Ascending aorta (tissue), 2 donors: ENCODE data around the gene NTF4. TPM values are rescaled to one million over a fixed set of nuclear protein-coding genes. Genes with fewer than 3 reads are reported as not detected.
"Not testable (repeated sequence)": the region's sequence is repeated elsewhere in the genome, so short reads cannot be mapped to it uniquely, and the experiment has no call there.

Experiments used
- DNase-seq, 2 donors: peaks; one replicate each; pipeline ENCODE4 v3.0.0-alpha.2; 2019; ENCODE audit warnings: low spot score in 2 of 2
- H3K27ac ChIP-seq, 2 donors: fragments of 200-600 bp; sonication (generic); one replicate each; pipeline ENCODE4 v1.5.1; 2016 to 2017; ENCODE audit warnings: mild to moderate bottlenecking in 1 of 2
- H3K27me3 ChIP-seq: fragments of 200-600 bp; sonication (generic); one replicate; pipeline ENCODE4 v1.5.1; 2017
- H3K36me3 ChIP-seq, 2 donors: fragments of 200-600 bp; sonication (generic); one replicate each; pipeline ENCODE4 v1.5.1; 2016
- H3K4me1 ChIP-seq, 2 donors: fragments of 200-600 bp; sonication (generic); one replicate each; pipeline ENCODE4 v1.5.1; 2016 to 2017; ENCODE audit warnings: mild to moderate bottlenecking in 1 of 2
- H3K4me3 ChIP-seq, 2 donors: fragments of 200-600 bp; sonication (generic); one replicate each; pipeline ENCODE4 v1.5.1; 2016 to 2017; ENCODE audit warnings: mild to moderate bottlenecking in 1 of 2
- H3K9me3 ChIP-seq, 2 donors: fragments of 200-600 bp; sonication (generic); one replicate each; pipeline ENCODE4 v1.5.1; 2016
- CTCF ChIP-seq, 3 experiments: fragments of 200-600 bp in 2 of 3; fragments of 450-650 bp in 1 of 3; sonication (generic) in 2 of 3; IDR thresholded peaks; one replicate each; pipeline ENCODE4 v1.5.1; 2016 to 2019; ENCODE audit warnings: antibody characterized with exemption in 3 of 3, mild to moderate bottlenecking in 1 of 3, moderate library complexity in 1 of 3
- intact Hi-C: fragments of 100-400 bp; cut with DNase I; formaldehyde crosslinking; loops from one replicate; pipeline ENCODE4 v1.15.1; 2023
- total RNA-seq: library from RNA; depleted of rRNA; stranded (reverse); fragments of >200 nt; gene quantifications from one replicate; pipeline ENCODE4 v1.1.0, GENCODE V29; 2016

The NTF4 gene
- total RNA-seq, 1 donor from 2014 or later: not detected

- H3K9me3 ChIP-seq, H3K36me3 ChIP-seq, H3K4me3 ChIP-seq, H3K27ac ChIP-seq, intact Hi-C loops, H3K27me3 ChIP-seq, H3K4me1 ChIP-seq, DNase-seq: not testable (repeated sequence)
Observed at GRCh38 chr19:49024233-49024632, 40.4 kb downstream of the NTF4 start, which contains the start of gene CGB3. TSS of gene CGB3 (minus strand) at chr19:49024333. CDS start at chr19:49023971, 362 bp downstream.

GRCh38 chr19:49022116-49022515 lies 42.5 kb downstream of the NTF4 start:
- Histone ChIP-seq H3K9me3 (no peaks in the 10 kb centered on the region), H3K4me1 (peaks cover 8 to 18% of the 10 kb centered on the region in 2 donors), H3K4me3 (no peak overlapping the region), H3K27me3 (peaks cover 9% of the 10 kb centered on the region), H3K27ac (no peak overlapping the region), H3K36me3 (no peaks in the 10 kb centered on the region)
- TF ChIP-seq CTCF (IDR thresholded peaks at IDR 0.05): no peak
- intact Hi-C loops: no loop called here
- no peak for DNase-seq

GRCh38 chr19:49020931-49021895 lies 43.4 kb downstream of the NTF4 start:
- Histone ChIP-seq H3K27ac (no peak overlapping the region), H3K36me3 (peaks cover 0 to 2% of the 10 kb centered on the region in 2 donors), H3K4me3 (no peak overlapping the region), H3K9me3 (no peaks in the 10 kb centered on the region), H3K27me3 (peaks cover 9% of the 10 kb centered on the region), H3K4me1 (peaks cover 8 to 18% of the 10 kb centered on the region in 2 donors)
- no peak for TF ChIP-seq CTCF (IDR thresholded peaks at IDR 0.05)
- intact Hi-C loops: no loop called here
- no peak for DNase-seq

- Histone ChIP-seq H3K36me3 (peaks cover 3 to 9% of the 10 kb centered on the region in 2 donors), H3K27me3 (peaks cover 9% of the 10 kb centered on the region), H3K4me3 (no peak overlapping the region), H3K27ac (no peak overlapping the region), H3K4me1 (peaks cover 8 to 18% of the 10 kb centered on the region in 2 donors), H3K9me3 (no peaks in the 10 kb centered on the region)
- intact Hi-C loops: no loop called here
- no peak for TF ChIP-seq CTCF (IDR thresholded peaks at IDR 0.05)
- DNase-seq: no peak
Observed at GRCh38 chr19:49020342-49020741, 44.3 kb downstream of the NTF4 start.

- Histone ChIP-seq H3K4me1 (peaks cover 8 to 18% of the 10 kb centered on the region in 2 donors), H3K9me3 (no peaks in the 10 kb centered on the region), H3K4me3 (peak overlapping the region; percentile 56 to 65), H3K27me3 (peaks cover 9% of the 10 kb centered on the region), H3K27ac (no peak overlapping the region), H3K36me3 (peaks cover 9 to 19% of the 10 kb centered on the region in 2 donors)
- TF ChIP-seq CTCF (IDR thresholded peaks at IDR 0.05): peak in 1 of 3 experiments; percentile 6
- peak in 1 of 2 donors; percentile 71 for DNase-seq
- intact Hi-C loops: no loop called here
Observed at GRCh38 chr19:49019242-49019932, 45.2 kb downstream of the NTF4 start.

- Histone ChIP-seq H3K4me1 (peaks cover 8 to 18% of the 10 kb centered on the region in 2 donors), H3K36me3 (peaks cover 13 to 24% of the 10 kb centered on the region in 2 donors), H3K4me3 (peak overlapping the region; percentile 56 to 65)
- H3K9me3 ChIP-seq, H3K27me3 ChIP-seq, H3K27ac ChIP-seq, intact Hi-C loops, DNase-seq: not testable (repeated sequence)
Observed at GRCh38 chr19:49018388-49019241, 46.0 kb downstream of the NTF4 start.
